GOT3 (cell line): ENCODE results near the gene NLGN1.

Source experiments
- DNase-seq: peaks from one replicate; lab custom pipeline; 2025; ENCODE audit warnings: mixed read lengths; lab: John Stamatoyannopoulos, UW

The NLGN1 gene

GRCh38 chr3:173986861-173987410, 589.4 kb downstream of the NLGN1 start:
- DNase-seq: no peak

DNA sequence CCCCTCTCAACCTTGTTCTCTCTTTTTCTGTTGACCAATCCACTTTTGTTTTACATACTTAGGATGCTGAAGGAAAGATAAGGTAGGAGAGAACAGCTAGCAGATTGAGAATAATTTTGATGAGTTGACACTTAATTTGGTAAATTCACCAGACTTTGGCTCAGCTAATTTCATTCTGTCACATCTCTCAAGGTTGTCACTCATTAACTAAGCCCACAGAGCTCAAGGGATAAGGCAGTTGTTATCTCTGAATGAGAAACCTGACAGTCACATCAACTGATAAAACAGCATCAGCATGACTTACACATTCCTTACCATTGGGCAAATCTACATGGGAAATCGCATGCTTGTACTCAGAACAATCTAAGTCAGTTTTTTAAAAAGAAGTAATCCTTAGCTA, 591.4 kb downstream of the NLGN1 start:
- no peak for DNase-seq

DNA sequence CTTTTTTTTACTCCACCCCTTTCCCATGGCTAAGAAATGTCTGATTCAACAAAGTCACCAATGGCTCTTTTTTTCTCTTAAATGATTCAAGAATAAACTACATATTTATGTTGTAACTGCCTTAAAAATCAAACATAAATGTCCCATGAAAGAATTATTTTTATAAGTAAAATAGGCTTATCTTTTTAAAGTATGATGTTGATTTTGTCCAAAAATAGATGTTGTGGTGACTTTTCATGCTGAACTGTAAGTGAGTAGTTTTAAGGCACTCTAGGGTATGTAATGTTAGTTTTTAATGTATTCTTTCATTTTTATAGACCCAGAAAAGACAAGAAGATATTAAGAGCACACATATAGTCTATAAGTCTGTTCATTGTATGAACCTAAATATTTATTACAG, 594.9 kb downstream of the NLGN1 start:
- no peak for DNase-seq

- DNase-seq: no peak
Measured at GRCh38 chr3:173993299-173993698, 595.8 kb downstream of the NLGN1 start.

DNA sequence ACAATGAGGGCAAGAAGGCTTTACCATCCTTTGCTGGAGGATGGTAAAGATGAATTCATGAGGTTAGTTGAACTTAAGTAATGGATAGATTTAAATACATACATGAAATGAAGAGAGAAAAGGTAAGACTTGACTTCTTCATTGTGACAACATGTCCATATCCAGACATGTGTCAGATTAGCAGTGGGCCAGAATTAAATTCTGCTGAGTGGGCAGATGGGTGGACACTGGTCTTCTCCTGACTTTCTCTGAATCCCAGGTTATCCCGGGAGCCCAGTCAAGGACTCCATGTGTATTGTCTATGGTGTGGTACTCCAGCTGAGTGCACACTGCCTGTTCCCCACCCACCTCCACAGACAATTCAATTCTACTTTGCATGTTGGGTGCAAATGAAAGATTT, 603.1 kb downstream of the NLGN1 start:
- DNase-seq: no peak

DNA sequence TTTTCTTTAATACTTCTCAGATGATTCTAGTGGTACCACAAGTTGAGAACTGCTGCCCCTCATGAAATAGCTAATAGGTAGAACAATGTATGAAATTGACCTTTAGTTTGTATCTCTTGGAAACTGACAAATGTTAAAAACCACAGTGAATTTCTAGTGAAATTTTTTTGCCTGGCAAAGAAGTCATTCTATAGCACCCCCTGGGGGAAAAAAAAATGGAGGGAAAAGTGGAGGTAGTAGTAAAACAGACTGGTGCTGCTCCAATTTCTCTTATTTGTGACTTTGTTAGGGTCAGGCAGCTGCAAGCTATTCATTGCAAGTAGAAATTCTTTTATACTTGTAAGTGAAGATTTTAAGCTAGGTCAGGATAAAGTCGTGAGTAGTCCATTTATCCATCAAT, 605.0 kb downstream of the NLGN1 start:
- no peak for DNase-seq

GRCh38 chr3:174010907-174011306, 613.4 kb downstream of the NLGN1 start:
- DNase-seq: no peak

DNA sequence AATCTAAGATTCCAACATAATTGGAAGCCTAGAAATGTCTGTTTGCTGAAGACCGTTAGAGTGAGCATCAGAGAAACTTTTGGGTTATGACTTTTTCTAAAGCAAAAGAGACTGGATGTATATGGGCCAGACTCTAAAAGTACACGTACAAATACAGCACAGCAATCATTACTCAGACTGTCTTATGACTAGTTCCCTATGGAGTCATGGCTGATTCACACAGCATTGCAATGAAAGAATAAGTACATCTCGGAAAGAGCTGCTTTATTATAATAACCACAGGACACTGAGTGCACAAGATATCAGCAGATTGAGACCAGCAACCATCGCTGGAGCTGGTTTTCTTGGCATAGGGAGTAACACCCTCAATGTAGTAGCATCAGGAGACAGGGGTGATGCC, 618.6 kb downstream of the NLGN1 start:
- DNase-seq: no peak

GRCh38 chr3:174020156-174020555, 622.6 kb downstream of the NLGN1 start:
- DNase-seq: no peak

- DNase-seq: no peak
Measured at GRCh38 chr3:174023421-174023820, 625.9 kb downstream of the NLGN1 start.

DNA sequence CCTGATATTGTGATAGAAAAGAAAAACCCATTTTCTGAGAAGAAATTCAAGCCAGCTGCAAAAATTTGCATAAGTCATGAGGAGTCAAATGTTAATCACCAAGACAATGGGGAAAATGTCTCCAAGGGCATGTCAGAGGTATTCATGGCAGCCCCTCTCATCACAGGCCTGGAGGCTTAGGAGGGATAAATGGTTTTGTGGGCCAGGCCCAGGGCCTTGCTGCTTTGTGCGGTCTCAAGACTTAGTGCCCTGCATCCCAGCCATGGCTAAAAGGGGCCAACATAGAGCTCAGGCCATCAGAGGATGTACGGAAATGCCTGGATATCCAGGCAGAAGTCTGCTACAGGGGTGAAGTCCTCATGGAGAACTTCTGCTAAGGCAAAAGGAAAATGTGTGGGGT, 631.1 kb downstream of the NLGN1 start:
- DNase-seq: no peak

DNA sequence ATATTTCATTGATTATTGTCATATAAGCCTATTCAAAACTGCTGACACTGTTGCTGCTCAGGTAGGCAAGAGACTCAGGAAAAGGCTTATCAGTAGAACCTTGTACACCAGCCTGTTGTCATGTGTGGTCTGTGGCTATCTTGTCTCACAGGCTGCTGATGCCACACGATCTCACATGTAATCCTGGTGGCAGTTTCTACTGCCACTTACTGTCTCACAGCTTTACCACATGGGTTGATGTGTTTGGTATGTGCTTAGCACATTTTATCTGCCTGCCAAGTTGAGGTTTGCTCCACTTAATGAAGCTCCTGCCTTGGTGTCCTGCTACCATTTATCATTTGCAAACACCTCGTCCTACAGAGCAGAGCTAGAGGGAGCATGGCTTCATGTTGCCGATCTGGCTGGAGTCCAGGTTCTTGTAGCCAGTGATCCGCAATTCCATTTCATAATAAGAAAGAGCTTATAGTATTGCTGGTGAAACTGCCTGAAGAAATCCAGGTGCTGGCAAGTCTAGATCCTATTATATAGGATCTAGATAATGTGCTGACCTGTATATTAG, 637.9 kb downstream of the NLGN1 start:
- DNase-seq: no peak

DNA sequence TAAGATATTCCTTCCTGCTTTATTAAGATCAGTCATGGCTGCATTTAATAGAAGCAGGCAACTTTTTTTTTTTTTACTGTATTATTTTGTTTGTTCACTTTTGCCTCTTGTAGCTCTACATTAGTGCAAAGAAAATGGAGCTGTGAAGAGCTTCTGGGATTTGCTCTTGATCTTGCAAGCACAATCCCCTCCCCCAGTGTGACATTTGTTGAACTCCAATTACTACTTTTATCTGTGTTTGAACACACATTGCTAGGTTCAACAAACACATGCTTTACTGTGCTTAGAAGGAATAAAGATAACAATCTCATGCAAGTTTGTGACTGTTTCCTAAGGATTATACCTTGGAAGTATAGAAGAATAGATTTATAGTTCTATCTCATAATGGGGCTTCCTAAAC, 648.8 kb downstream of the NLGN1 start:
- DNase-seq: no peak

- no peak for DNase-seq
Measured at GRCh38 chr3:174049472-174049871, 651.9 kb downstream of the NLGN1 start.

GRCh38 chr3:174051191-174051590, 653.6 kb downstream of the NLGN1 start:
- no peak for DNase-seq

DNA sequence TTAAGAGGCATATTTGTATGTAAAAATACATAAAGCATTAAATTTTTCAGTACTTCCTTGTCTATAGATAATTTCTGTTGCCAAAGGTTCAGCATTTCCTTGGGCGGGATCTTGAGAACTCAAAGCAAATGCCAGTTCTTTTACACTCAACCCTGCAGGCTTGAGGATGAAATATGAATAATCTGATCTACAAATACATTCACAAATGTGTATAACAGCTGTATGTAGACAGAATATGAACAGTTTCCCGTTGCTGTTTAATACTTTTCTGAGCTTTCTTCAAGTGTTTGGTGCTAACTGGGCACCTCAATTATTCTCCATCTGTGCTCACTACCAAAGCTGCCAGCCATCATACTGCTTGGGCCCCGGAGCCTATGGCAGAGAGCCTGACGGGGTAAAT, 661.3 kb downstream of the NLGN1 start:
- DNase-seq: no peak

DNA sequence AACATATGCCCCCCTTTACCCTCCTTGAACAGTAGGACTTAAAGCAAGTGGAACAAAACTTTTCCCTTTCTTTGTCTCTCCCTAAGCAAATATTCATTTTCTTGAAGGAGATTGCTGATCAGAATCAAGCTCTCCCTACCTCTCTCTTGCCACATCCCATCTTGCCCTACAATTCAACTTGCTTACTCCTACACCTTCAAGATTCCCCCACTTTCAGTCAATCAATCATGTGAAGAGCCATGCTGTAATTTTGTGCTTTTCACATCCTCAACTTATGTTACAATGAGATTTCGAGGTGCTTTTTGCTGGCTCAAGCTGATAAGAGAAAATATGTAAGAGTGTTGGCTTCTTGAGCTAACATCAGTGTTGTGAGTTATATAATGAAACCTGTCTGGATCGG, 662.9 kb downstream of the NLGN1 start:
- no peak for DNase-seq

DNA sequence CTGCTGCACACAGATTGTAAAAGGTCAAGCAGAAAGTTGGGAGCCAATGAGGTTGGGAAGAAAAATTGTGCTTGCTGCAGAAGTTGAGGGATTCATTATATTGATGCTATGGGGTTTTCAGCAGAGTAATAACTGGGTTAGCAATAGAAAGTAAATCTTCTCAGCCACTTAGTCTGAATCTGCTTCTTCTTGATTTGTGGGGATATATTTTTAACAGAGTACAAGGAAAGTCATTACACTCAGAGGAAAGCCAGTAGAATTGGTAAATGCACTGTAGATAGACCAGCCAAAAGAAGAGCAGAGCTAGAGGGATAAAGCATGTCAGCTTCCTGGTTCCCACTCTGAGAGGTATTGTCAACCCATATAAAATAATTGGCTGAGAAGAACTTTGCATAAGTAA, 663.6 kb downstream of the NLGN1 start:
- no peak for DNase-seq

- no peak for DNase-seq
Measured at GRCh38 chr3:174061731-174062130, 664.2 kb downstream of the NLGN1 start.

- DNase-seq: no peak
Measured at GRCh38 chr3:174062923-174063322, 665.4 kb downstream of the NLGN1 start.

DNA sequence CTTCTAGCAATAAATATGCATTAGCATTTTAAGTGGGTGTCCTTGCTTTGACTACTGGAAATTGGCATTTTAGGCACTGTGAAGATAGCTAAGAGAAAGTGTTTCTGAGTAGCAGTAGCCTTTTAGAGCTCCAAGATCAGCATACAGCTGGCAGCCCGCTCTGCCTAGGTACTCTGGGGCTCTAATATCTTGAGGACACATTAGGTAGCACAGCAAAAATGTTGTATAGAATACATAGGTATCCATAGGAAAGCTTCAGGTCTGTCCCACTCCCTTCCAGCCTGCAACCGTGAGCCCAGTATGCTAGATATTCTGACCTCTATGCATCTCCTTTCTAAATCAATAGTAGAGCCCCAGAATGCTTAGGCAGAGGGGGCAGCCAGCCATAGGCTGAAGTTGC, 670.5 kb downstream of the NLGN1 start:
- no peak for DNase-seq

DNA sequence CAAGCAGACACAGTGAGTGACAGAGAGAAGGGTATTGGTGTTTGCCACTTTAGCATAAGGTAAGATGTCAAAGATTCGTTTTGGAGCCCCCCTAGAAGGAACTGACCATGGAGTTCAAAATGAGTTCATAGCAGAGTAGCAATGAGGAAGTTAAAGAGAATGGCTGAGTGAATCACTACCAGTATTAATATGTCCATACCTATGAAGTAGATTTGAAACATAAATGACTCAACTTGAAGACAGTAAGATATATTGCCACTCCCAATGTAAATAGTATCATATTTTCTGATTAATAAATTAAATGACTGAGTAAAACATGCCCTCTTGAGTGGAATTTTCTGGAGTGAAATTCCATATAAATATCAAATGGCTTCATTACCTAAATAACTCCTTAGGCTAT, 675.1 kb downstream of the NLGN1 start:
- DNase-seq: no peak

GRCh38 chr3:174083706-174084105, 686.2 kb downstream of the NLGN1 start:
- no peak for DNase-seq

GRCh38 chr3:174089592-174089991, 692.0 kb downstream of the NLGN1 start:
- DNase-seq: no peak

- DNase-seq: no peak
Measured at GRCh38 chr3:174094669-174095068, 697.1 kb downstream of the NLGN1 start.
